Measurements from ENCODE around the gene PACRG. TPM values are rescaled to one million over a fixed set of nuclear protein-coding genes. Genes with fewer than 3 reads are reported as not detected.

Gene PACRG
- total and polyA plus RNA-seq, 2 of the 4 experiments (the other 2 are of a cell fraction) = not detected

DNA sequence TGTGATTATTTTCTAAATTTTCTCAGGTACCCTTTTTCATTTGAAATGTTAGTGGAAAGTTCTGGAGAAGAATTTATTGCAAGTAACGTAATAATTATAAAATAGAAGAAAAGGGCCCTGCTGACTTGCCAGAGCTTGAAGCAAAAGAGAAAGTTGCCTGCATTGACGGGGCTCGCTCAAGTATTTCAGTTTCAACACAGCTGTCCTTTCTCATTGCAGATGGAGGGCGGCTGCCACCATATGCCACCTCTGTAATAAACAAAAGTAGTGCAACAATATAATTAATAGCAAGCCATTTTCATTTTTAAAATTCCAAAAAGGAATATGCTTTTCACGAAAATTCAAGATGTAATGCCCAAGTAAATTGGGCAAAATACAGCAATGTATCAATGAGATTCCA is 246.2 kb downstream of the PACRG start:
- H2BK15ac ChIP-seq (ENCODE audit: low read depth, low read length) = no peak overlapping the region
- no peaks in the 10 kb centered on the region for H3K9me1 ChIP-seq (ENCODE audit: insufficient read depth, low read length)
- H2BK120ac ChIP-seq (ENCODE audit: low read depth, low read length) = no peak overlapping the region
- WGBS, 2 experiments (ENCODE audit: extremely low coverage in 2 of 2, insufficient read length in 1 of 2) = no CpG with 5 or more reads among the region's 5 CpGs
- no peak overlapping the region for H3K4ac ChIP-seq (ENCODE audit: low read depth, low read length)
- H3K18ac ChIP-seq (ENCODE audit: low read depth, low read length) = no peak overlapping the region
- DNase-seq (no peak), ATAC-seq (ENCODE audit: low read depth) (no peak)
- no peaks in the 10 kb centered on the region for H3K27me3 ChIP-seq (ENCODE audit: control insufficient read depth, insufficient read depth, low read length)
- no peak overlapping the region for H3K23ac ChIP-seq (ENCODE audit: low read depth, low read length)
- H4K20me1 ChIP-seq (ENCODE audit: insufficient read depth, low read length) = no peaks in the 10 kb centered on the region
- no peak overlapping the region for H2BK5ac ChIP-seq (ENCODE audit: low read depth, low read length, poor library complexity, severe bottlenecking)
- no peak overlapping the region for H2AK9ac ChIP-seq (replicated peaks; ENCODE audit: low read depth, low read length, poor library complexity)
- TF ChIP-seq POLR2A (IDR thresholded peaks at IDR 0.05; ENCODE audit: low read depth, low read length) (no peak), BHLHE40 (IDR thresholded peaks at IDR 0.05; ENCODE audit: low read depth, low read length) (no peak), MAZ (IDR thresholded peaks at IDR 0.05; ENCODE audit: borderline replicate concordance, low read depth, low read length) (no peak), ELK1 (IDR thresholded peaks at IDR 0.05; ENCODE audit: borderline replicate concordance, low read depth, low read length) (no peak), CHD1 (IDR thresholded peaks at IDR 0.05; ENCODE audit: low read depth, low read length) (no peak)
- no peak overlapping the region for H3K56ac ChIP-seq (ENCODE audit: extremely low read depth, insufficient read depth, low read length)
- H2BK20ac ChIP-seq (ENCODE audit: low read depth, low read length) = no peak overlapping the region
- dilution Hi-C loops (cut with HindIII; ENCODE audit: low sequenced_read_pairs, unreplicated experiment) (no loop called here), in situ Hi-C loops (cut with MboI; ENCODE audit: low sequenced_read_pairs) (no loop called here), intact Hi-C loops (cut with micrococcal nuclease) (no loop called here)
- H3K4me1 ChIP-seq (ENCODE audit: control insufficient read depth, insufficient read depth, low read length) = no peaks in the 10 kb centered on the region
- no peaks in the 10 kb centered on the region for H3K79me1 ChIP-seq (ENCODE audit: low read depth in 1 of 2, low read length in 2 of 2)
- CTCF ChIA-PET = interaction anchor here (1.6 kb wide), 1 partner anchor 9 kb away, joined by 5 read pairs; no protein-coding TSS in a partner anchor
- POLR2A ChIA-PET (ENCODE audit: unreplicated experiment) = no interaction called here
- no peak overlapping the region for H3K4me3 ChIP-seq (ENCODE audit: insufficient read depth, low read depth, low read length)
- peaks cover 2% of the 10 kb centered on the region; the same call in 1 of the 2 replicates for H3K9me3 ChIP-seq (ENCODE audit: control insufficient read depth, insufficient read depth, low read length)
- H3K27ac ChIP-seq (ENCODE audit: insufficient read depth, low read length) = no peak overlapping the region
- H3K4me2 ChIP-seq (ENCODE audit: low read depth, low read length) = no peak overlapping the region
- H4K5ac ChIP-seq (ENCODE audit: low read depth, low read length) = no peak overlapping the region
- H3K9ac ChIP-seq (ENCODE audit: low read depth, low read length) = no peak overlapping the region
- H2AFZ ChIP-seq (replicated peaks; ENCODE audit: low read length, poor library complexity) = no peak overlapping the region
- no TSS peak for BruUV-seq (replicated peaks)
- no peak overlapping the region for H3K14ac ChIP-seq (replicated peaks; ENCODE audit: low read depth, low read length)
- H4K8ac ChIP-seq (ENCODE audit: low read depth in 2 of 2, low read length in 2 of 2) = no peak overlapping the region
- no peak overlapping the region for H2AK5ac ChIP-seq (ENCODE audit: low read depth, low read length)
- no peaks in the 10 kb centered on the region for H3K36me3 ChIP-seq (ENCODE audit: control insufficient read depth, insufficient read depth, low read length)
- no peak overlapping the region for H4K91ac ChIP-seq (ENCODE audit: insufficient read depth, low read depth, low read length)
